HFF-Myc (cell line): ENCODE measurements around the gene FGD1.
A peak's percentile ranks its signal among the peaks of the same experiment; 100 is the strongest.
"Not testable (repeated sequence)": the region's sequence is repeated elsewhere in the genome, so short reads cannot be mapped to it uniquely, and the experiment has no call there.

Source experiments
- DNase-seq: peaks from one replicate; pipeline ENCODE4 v3.0.0-alpha.2; 2011; ENCODE audit warnings: low read depth; ENCODE audit errors: extremely low read depth
- H3K4me3 ChIP-seq: replicated peaks from 2 replicates; pipeline ENCODE4 v1.5.1; 2011; ENCODE audit warnings: low read depth, mild to moderate bottlenecking, control low read depth, low read length
- TF ChIP-seq, protein P1 (sequence below): IDR thresholded peaks from 2 replicates; pipeline ENCODE4 v1.5.1; 2012; ENCODE audit warnings: mild to moderate bottlenecking, low read depth, low read length, control low read depth; ENCODE audit errors: missing control alignments

Gene FGD1

GRCh38 chrX:54495814-54496516 lies at the start of gene FGD1:
Gene FGD1, minus strand, starts transcription at chrX:54496234. Its CDS starts 802 bp downstream, at chrX:54495432.
- no peak for DNase-seq
- peak within 1 kb of the TSS; percentile 66 for H3K4me3 ChIP-seq
- TF ChIP-seq, protein P1, sequence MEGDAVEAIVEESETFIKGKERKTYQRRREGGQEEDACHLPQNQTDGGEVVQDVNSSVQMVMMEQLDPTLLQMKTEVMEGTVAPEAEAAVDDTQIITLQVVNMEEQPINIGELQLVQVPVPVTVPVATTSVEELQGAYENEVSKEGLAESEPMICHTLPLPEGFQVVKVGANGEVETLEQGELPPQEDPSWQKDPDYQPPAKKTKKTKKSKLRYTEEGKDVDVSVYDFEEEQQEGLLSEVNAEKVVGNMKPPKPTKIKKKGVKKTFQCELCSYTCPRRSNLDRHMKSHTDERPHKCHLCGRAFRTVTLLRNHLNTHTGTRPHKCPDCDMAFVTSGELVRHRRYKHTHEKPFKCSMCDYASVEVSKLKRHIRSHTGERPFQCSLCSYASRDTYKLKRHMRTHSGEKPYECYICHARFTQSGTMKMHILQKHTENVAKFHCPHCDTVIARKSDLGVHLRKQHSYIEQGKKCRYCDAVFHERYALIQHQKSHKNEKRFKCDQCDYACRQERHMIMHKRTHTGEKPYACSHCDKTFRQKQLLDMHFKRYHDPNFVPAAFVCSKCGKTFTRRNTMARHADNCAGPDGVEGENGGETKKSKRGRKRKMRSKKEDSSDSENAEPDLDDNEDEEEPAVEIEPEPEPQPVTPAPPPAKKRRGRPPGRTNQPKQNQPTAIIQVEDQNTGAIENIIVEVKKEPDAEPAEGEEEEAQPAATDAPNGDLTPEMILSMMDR: no peak

DNA sequence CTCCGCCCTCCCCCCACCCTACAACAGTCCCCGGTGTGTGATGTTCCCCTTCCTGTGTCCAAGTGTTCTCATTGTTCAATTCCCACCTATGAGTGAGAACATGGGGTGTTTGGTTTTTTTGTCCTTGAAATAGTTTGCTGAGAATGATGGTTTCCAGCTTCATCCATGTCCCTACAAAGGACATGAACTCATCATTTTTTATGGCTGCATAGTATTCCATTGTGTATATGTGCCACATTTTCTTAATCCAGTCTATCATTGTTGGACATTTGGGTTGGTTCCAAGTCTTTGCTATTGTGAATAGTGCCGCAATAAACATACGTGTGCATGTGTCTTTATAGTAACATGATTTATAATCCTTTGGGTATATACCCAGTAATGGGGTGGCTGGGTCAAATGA lies 46.2 kb upstream of the FGD1 start:
- not testable (repeated sequence) for H3K4me3 ChIP-seq, DNase-seq

GRCh38 chrX:54540289-54540688 lies 44.3 kb upstream of the FGD1 start:
- TF ChIP-seq, protein P1: no peak
- DNase-seq: no peak
- no peak overlapping the region for H3K4me3 ChIP-seq

GRCh38 chrX:54534271-54534670 lies 38.2 kb upstream of the FGD1 start:
- no peak for DNase-seq
- peak overlapping the region; percentile 4; the same call in 1 of the 2 replicates for H3K4me3 ChIP-seq
- TF ChIP-seq, protein P1: no peak

GRCh38 chrX:54530357-54530900 lies 34.4 kb upstream of the FGD1 start:
- no peak for DNase-seq
- TF ChIP-seq, protein P1: no peak
- H3K4me3 ChIP-seq: peak overlapping the region; percentile 89

DNA sequence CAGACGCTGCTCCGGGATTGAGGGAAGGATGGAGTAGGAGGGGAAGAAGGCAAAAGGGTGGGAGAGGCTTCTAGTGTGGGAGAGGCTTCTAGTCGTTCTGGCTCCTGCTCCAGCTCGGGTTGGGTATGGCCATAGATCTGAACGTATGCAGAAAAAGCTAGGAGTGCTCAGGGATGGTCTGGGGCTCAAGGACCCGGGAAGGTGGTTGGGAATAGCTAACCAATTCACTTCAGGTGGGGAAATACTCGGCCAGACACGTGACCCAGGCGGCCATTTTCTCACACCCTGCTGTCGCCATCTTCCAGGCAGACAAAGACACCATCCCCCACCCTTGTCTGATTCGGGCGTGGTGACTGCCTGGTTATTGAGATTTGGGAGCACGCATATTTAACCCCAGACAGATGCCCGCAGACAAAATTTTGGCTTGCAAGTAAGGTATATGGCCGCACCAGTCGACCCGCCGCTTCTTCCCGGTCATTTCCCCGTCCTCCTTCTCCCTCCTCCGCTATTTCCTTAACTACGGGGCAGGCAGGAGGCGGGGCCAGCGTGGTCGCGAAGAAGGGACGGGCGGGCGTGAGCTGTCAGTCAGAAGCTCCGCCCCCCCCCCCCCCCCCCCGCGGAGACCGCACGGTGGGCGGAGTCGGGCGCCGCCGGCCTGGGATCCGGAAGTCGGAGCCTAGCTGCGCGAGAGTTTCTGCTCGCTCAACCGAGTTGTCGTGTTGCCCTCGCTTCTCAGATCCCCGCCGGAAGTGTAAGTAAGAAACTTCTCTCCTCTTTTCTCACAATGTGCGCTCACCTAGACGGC lies 33.7 kb upstream of the FGD1 start, which contains the start of gene GNL3L:
Gene GNL3L, plus strand, starts transcription at position 668 of the 805 bp plus-strand sequence. CDS start 2,348 bp downstream, outside the sequence.
- peak within 1 kb of the TSS; percentile 89 for H3K4me3 ChIP-seq
- DNase-seq: peak; percentile 38
- TF ChIP-seq, protein P1: no peak

DNA sequence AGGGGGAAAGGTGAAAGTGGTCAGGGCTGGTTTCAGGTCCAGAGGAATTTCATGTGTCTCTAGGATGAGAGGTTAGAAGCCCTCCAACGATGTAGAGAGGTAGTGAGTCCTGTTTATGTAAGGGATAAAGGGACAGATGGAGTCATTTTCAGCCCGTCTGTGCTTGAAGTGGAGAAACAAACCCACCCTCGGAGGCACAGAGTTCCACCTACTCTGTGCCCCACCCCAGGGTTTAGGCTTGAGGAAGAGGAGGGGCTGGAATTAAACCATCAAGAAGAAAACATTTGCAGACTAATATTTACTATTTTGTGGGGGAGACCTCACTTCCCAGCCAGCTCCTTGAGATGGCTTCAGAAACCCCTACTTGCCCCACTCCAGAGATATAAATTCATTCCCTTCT lies 33.1 kb upstream of the FGD1 start:
- peak overlapping the region; percentile 89 for H3K4me3 ChIP-seq

More for the DNA sequence above, 33.1 kb upstream of the FGD1 start:
- TF ChIP-seq, protein P1: no peak
- DNase-seq: no peak
